GM18505 (cell line): ENCODE results near the gene GMNN.
A peak's percentile ranks its signal among the peaks of the same experiment; 100 is the strongest.

Experiments
- ATAC-seq: cut with Tn5 transposase; IDR thresholded peaks from one replicate; pipeline ENCODE4 v1.9.1; 2021; ENCODE audit not compliant: unreplicated experiment
- POLR2A ChIP-seq: IDR thresholded peaks from 4 replicates; pipeline ENCODE4 v1.6.1; 2011; ENCODE audit warnings: borderline replicate concordance; ENCODE audit not compliant: insufficient read depth, insufficient read length; ENCODE audit errors: extremely low read depth

The GMNN gene

GRCh38 chr6:24768361-24768760 is 6.4 kb upstream of the GMNN start:
- no peak for TF ChIP-seq POLR2A
- ATAC-seq = no peak

- no peak for TF ChIP-seq POLR2A
- peak; percentile 2 for ATAC-seq
Measured at GRCh38 chr6:24775520-24776058, 852 bp downstream of the GMNN start.

GRCh38 chr6:24777227-24777626 is 2.5 kb downstream of the GMNN start:
- ATAC-seq = no peak
- TF ChIP-seq POLR2A = no peak

- no peak for TF ChIP-seq POLR2A
- no peak for ATAC-seq
Measured at GRCh38 chr6:24778121-24778520, 3.4 kb downstream of the GMNN start.

- no peak for TF ChIP-seq POLR2A
- no peak for ATAC-seq
Measured at GRCh38 chr6:24778878-24779277, 4.1 kb downstream of the GMNN start.

GRCh38 chr6:24779416-24780016 is 4.8 kb downstream of the GMNN start:
- no peak for TF ChIP-seq POLR2A
- ATAC-seq = no peak

GRCh38 chr6:24780206-24780605 is 5.5 kb downstream of the GMNN start:
- ATAC-seq = no peak
- TF ChIP-seq POLR2A = no peak

GRCh38 chr6:24788031-24788665 is 13.4 kb downstream of the GMNN start:
- ATAC-seq = no peak
- no peak for TF ChIP-seq POLR2A

- no peak for TF ChIP-seq POLR2A
Measured at GRCh38 chr6:24795106-24795505, 20.4 kb downstream of the GMNN start.

GRCh38 chr6:24796616-24797290 is 22.0 kb downstream of the GMNN start:
- no peak for ATAC-seq

More at GRCh38 chr6:24795106-24795505, 20.4 kb downstream of the GMNN start:
- no peak for ATAC-seq

GRCh38 chr6:24797596-24798216 is 23.0 kb downstream of the GMNN start:
- no peak for ATAC-seq
- no peak for TF ChIP-seq POLR2A

More at GRCh38 chr6:24796616-24797290, 22.0 kb downstream of the GMNN start:
- TF ChIP-seq POLR2A = no peak

GRCh38 chr6:24798740-24799540 is 24.2 kb downstream of the GMNN start, which contains the start of gene ARMH2:
Gene ARMH2 (minus strand): TSS chr6:24798917. CDS start chr6:24798857, 60 bp downstream.
- no peak for TF ChIP-seq POLR2A
- no peak for ATAC-seq
